ENCODE data around the gene VANGL2. TPM values are rescaled to one million over a fixed set of nuclear protein-coding genes. Genes with fewer than 3 reads are reported as not detected.

VANGL2 gene
- total and polyA plus RNA-seq, 2 of the 4 experiments (the other 2 are of a cell fraction) = 0.36 to 3.6 TPM

DNA sequence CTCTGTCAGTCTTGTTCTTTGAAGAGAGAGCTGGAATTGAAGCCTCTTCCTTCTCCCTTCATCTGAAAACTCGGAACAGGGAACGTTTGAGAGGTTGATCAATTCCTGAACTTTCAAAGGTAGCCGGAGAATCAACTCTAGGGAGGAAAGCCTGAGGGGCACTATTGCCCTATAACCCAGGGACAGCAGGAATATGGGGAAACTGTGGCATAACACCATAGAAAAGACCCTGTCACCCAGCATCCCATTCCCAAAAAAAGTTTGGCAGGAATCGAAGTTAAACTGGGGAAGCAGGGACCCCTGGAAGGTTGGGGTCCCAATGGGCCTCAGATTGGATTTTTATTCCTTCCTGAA lies 38.6 kb upstream of the VANGL2 start:
- H2BK20ac ChIP-seq (ENCODE audit: low read depth, low read length) = no peak overlapping the region
- ATAC-seq (ENCODE audit: low read depth) (no peak), DNase-seq (no peak)
- POLR2A ChIA-PET (ENCODE audit: unreplicated experiment) = no interaction called here
- H3K27ac ChIP-seq (ENCODE audit: insufficient read depth, low read length) = no peak overlapping the region; the same call in 1 of the 2 replicates
- no peak overlapping the region for H3K4me3 ChIP-seq (ENCODE audit: insufficient read depth, low read depth, low read length)
- H2BK120ac ChIP-seq (ENCODE audit: low read depth, low read length) = peak overlapping the region; percentile 64
- peaks cover 20% of the 10 kb centered on the region for H3K36me3 ChIP-seq (ENCODE audit: control insufficient read depth, insufficient read depth, low read length)
- intact Hi-C loops (cut with micrococcal nuclease) (no loop called here), dilution Hi-C loops (cut with HindIII; ENCODE audit: low sequenced_read_pairs, unreplicated experiment) (no loop called here), in situ Hi-C loops (cut with MboI; ENCODE audit: low sequenced_read_pairs) (no loop called here)
- no peaks in the 10 kb centered on the region; the same call in 1 of the 2 replicates for H3K9me1 ChIP-seq (ENCODE audit: insufficient read depth, low read length)
- H2BK5ac ChIP-seq (ENCODE audit: low read depth, low read length, poor library complexity, severe bottlenecking) = no peak overlapping the region
- peak overlapping the region; percentile 78; the same call in 1 of the 2 replicates for H3K14ac ChIP-seq (replicated peaks; ENCODE audit: low read depth, low read length)
- H2AK5ac ChIP-seq (ENCODE audit: low read depth, low read length) = no peak overlapping the region
- no peaks in the 10 kb centered on the region for H3K27me3 ChIP-seq (ENCODE audit: control insufficient read depth, insufficient read depth, low read length)
- no peak overlapping the region for H3K56ac ChIP-seq (ENCODE audit: extremely low read depth, insufficient read depth, low read length)
- CTCF ChIA-PET = no interaction called here
- H3K4ac ChIP-seq (ENCODE audit: low read depth, low read length) = peak overlapping the region; percentile 56
- H3K9me3 ChIP-seq (ENCODE audit: control insufficient read depth, insufficient read depth, low read length) = no peaks in the 10 kb centered on the region
- H3K4me1 ChIP-seq (ENCODE audit: control insufficient read depth, insufficient read depth, low read length) = peaks cover 2% of the 10 kb centered on the region; the same call in 1 of the 2 replicates
- BruUV-seq (replicated peaks) = no TSS peak
- no peaks in the 10 kb centered on the region; the same call in 1 of the 2 replicates for H4K20me1 ChIP-seq (ENCODE audit: insufficient read depth, low read length)
- H3K4me2 ChIP-seq (ENCODE audit: low read depth, low read length) = no peak overlapping the region
- TF ChIP-seq BHLHE40 (IDR thresholded peaks at IDR 0.05; ENCODE audit: low read depth, low read length) (no peak), ELK1 (IDR thresholded peaks at IDR 0.05; ENCODE audit: borderline replicate concordance, low read depth, low read length) (no peak), RAD21 (IDR thresholded peaks at IDR 0.05; ENCODE audit: low read length) (no peak), CEBPB (IDR thresholded peaks at IDR 0.05; ENCODE audit: low read depth, low read length) (no peak), RFX5 (IDR thresholded peaks at IDR 0.05; ENCODE audit: low read depth, low read length) (no peak), NFE2L2 (IDR thresholded peaks at IDR 0.05; ENCODE audit: low read depth, low read length) (no peak), SMC3 (IDR thresholded peaks at IDR 0.05; ENCODE audit: low read depth, low read length) (no peak), MAZ (IDR thresholded peaks at IDR 0.05; ENCODE audit: borderline replicate concordance, low read depth, low read length) (no peak)
- TF ChIP-seq, protein P1, sequence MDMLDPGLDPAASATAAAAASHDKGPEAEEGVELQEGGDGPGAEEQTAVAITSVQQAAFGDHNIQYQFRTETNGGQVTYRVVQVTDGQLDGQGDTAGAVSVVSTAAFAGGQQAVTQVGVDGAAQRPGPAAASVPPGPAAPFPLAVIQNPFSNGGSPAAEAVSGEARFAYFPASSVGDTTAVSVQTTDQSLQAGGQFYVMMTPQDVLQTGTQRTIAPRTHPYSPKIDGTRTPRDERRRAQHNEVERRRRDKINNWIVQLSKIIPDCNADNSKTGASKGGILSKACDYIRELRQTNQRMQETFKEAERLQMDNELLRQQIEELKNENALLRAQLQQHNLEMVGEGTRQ (IDR thresholded peaks at IDR 0.05; ENCODE audit: low read depth, low read length) = no peak
- H4K8ac ChIP-seq (ENCODE audit: low read depth in 2 of 2, low read length in 2 of 2) = peak overlapping the region; percentile 40 to 76; a peak in 1 of 4 replicates
- H2AFZ ChIP-seq (replicated peaks; ENCODE audit: low read length, poor library complexity) = no peak overlapping the region
- WGBS, 2 experiments (ENCODE audit: extremely low coverage in 2 of 2, insufficient read length in 1 of 2) = no CpG with 5 or more reads among the region's 4 CpGs
- peak overlapping the region; percentile 39; the same call in 1 of the 2 replicates for H4K91ac ChIP-seq (ENCODE audit: insufficient read depth, low read depth, low read length)
- no peak overlapping the region for H3K23ac ChIP-seq (ENCODE audit: low read depth, low read length)
- no peak overlapping the region for H2AK9ac ChIP-seq (replicated peaks; ENCODE audit: low read depth, low read length, poor library complexity)
- no peak overlapping the region for H4K5ac ChIP-seq (ENCODE audit: low read depth, low read length)
- no peak overlapping the region; the same call in 2 of the 3 replicates for H2BK15ac ChIP-seq (ENCODE audit: low read depth, low read length)
- H3K9ac ChIP-seq (ENCODE audit: low read depth, low read length) = no peak overlapping the region
- H3K18ac ChIP-seq (ENCODE audit: low read depth, low read length) = no peak overlapping the region
- no peaks in the 10 kb centered on the region for H3K79me1 ChIP-seq (ENCODE audit: low read depth in 1 of 2, low read length in 2 of 2)

Measured in IMR-90 (cell line).